ENCODE results near the gene BBS9.
"Not testable (repeated sequence)": the region's sequence is repeated elsewhere in the genome, so short reads cannot be mapped to it uniquely, and the experiment has no call there.

The BBS9 gene

GRCh38 chr7:33201821-33202220 is 72.5 kb downstream of the BBS9 start:
- no peak for DNase-seq

GRCh38 chr7:33210958-33211357 is 81.6 kb downstream of the BBS9 start:
- DNase-seq, result no peak

GRCh38 chr7:33212144-33212543 is 82.8 kb downstream of the BBS9 start:
- DNase-seq, result no peak

- no peak for DNase-seq
These were observed 86.6 kb downstream of the BBS9 start for GRCh38 chr7:33215992-33216391.

GRCh38 chr7:33217595-33217994 is 88.2 kb downstream of the BBS9 start:
- DNase-seq, result no peak

GRCh38 chr7:33218841-33219535 is 89.6 kb downstream of the BBS9 start:
- not testable (repeated sequence) for DNase-seq

GRCh38 chr7:33220231-33220630 is 90.9 kb downstream of the BBS9 start:
- DNase-seq, result no peak

GRCh38 chr7:33221390-33221789 is 92.0 kb downstream of the BBS9 start:
- no peak for DNase-seq

- no peak for DNase-seq
These were observed 103.3 kb downstream of the BBS9 start for GRCh38 chr7:33232632-33233145.

- no peak for DNase-seq
These were observed 104.3 kb downstream of the BBS9 start for GRCh38 chr7:33233659-33234058.

GRCh38 chr7:33237036-33237435 is 107.7 kb downstream of the BBS9 start:
- DNase-seq, result no peak

- peak; percentile 55 for DNase-seq
These were observed 114.0 kb downstream of the BBS9 start for GRCh38 chr7:33243319-33243881.

- DNase-seq, result no peak
These were observed 119.3 kb downstream of the BBS9 start for GRCh38 chr7:33248671-33249070.

GRCh38 chr7:33250421-33250871 is 121.1 kb downstream of the BBS9 start:
- DNase-seq, result no peak

- no peak for DNase-seq
These were observed 121.9 kb downstream of the BBS9 start for GRCh38 chr7:33251301-33251700.

- no peak for DNase-seq
These were observed 129.2 kb downstream of the BBS9 start for GRCh38 chr7:33258491-33258951.

- no peak for DNase-seq
These were observed 132.2 kb downstream of the BBS9 start for GRCh38 chr7:33261585-33261984.

GRCh38 chr7:33262476-33262875 is 133.1 kb downstream of the BBS9 start:
- DNase-seq, result no peak

- not testable (repeated sequence) for DNase-seq
These were observed 142.5 kb downstream of the BBS9 start for GRCh38 chr7:33271839-33272371.

GRCh38 chr7:33273356-33273755 is 144.0 kb downstream of the BBS9 start:
- DNase-seq, result no peak

- no peak for DNase-seq
These were observed 147.0 kb downstream of the BBS9 start for GRCh38 chr7:33276325-33276724.

- no peak for DNase-seq
These were observed 147.4 kb downstream of the BBS9 start for GRCh38 chr7:33276729-33277128.

GRCh38 chr7:33278095-33278494 is 148.7 kb downstream of the BBS9 start:
- DNase-seq, result no peak

- DNase-seq, result no peak
These were observed 157.1 kb downstream of the BBS9 start for GRCh38 chr7:33286501-33286900.
